ENCODE data around the gene ACSF3.

Gene ACSF3

DNA sequence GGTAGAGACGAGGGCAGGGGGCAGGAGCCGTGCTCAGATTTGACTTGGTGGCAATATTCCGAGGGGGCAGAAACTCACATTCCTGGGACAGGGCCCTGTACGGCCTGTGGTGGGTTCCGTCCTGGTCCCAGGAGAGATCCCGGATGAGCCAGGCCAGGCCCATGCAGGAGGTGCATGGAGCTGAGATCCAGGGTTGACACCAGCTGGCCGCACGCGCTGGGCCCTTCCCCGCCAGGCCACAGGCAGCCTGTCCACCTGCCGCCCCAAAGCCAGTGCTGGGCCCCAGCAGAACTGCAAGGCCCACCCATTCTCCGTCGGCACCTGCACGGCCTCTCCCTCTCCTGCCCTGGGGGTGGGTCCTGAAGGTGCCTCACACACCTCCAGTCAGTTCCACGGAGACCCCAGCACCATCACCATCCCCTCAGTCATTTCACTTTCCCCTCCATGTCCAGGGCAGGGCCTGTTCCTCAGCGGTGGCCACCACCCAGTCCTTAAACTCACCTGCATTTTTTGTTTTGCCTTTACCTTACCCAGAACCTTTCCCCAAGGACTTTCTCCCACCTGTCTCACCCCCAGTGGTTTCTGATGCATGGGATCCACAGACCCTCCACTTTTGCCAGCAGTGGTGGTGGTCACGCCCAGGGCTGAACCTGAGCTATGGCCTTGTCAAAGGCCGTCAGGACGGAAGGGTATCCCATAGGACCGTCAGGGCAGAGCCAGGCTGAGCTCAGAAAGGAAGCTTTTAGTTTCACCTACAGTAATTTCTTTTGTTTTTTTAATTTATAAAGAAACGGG lies 52.8 kb downstream of the ACSF3 start:
- Histone ChIP-seq H3K27me3 (replicated peaks in 2 of 5; ENCODE audit: control insufficient read depth in 4 of 5, insufficient read depth in 5 of 5, low read length in 4 of 5) (no peaks in the 10 kb centered on the region), H3K9me3 (ENCODE audit: control extremely low read depth in 1 of 5, control insufficient read depth in 4 of 5, insufficient read depth in 2 of 5, low read depth in 1 of 5, low read length in 4 of 5) (peaks cover 0 to 29% (median 11%) of the 10 kb centered on the region in 5 experiments), H3K4me1 (ENCODE audit: control extremely low read depth in 1 of 4, control insufficient read depth in 4 of 4, insufficient read depth in 4 of 4, low read length in 3 of 4) (no peaks in the 10 kb centered on the region), H3K4me3 (ENCODE audit: control insufficient read depth in 1 of 7, extremely low read depth in 1 of 7, insufficient read depth in 4 of 7, low read depth in 2 of 7, low read length in 6 of 7) (no peak overlapping the region), H3K27ac (ENCODE audit: insufficient read depth in 1 of 2, low read depth in 1 of 2, low read length in 2 of 2, poor library complexity in 1 of 2, severe bottlenecking in 2 of 2) (no peak overlapping the region), H3K36me3 (ENCODE audit: control insufficient read depth in 4 of 4, insufficient read depth in 4 of 4, low read length in 3 of 4) (peaks cover 11 to 92% (median 67%) of the 10 kb centered on the region in 4 experiments)
- CTCF ChIA-PET: interaction anchor here (1.6 kb wide), 1 partner anchor 28 kb away, joined by 3 read pairs; no protein-coding TSS in a partner anchor
- 97% methylated on average over 21 of the region's 21 CpGs for WGBS (ENCODE audit: insufficient coverage)
- POLR2A ChIA-PET: no interaction called here
- no peak for DNase-seq

DNA sequence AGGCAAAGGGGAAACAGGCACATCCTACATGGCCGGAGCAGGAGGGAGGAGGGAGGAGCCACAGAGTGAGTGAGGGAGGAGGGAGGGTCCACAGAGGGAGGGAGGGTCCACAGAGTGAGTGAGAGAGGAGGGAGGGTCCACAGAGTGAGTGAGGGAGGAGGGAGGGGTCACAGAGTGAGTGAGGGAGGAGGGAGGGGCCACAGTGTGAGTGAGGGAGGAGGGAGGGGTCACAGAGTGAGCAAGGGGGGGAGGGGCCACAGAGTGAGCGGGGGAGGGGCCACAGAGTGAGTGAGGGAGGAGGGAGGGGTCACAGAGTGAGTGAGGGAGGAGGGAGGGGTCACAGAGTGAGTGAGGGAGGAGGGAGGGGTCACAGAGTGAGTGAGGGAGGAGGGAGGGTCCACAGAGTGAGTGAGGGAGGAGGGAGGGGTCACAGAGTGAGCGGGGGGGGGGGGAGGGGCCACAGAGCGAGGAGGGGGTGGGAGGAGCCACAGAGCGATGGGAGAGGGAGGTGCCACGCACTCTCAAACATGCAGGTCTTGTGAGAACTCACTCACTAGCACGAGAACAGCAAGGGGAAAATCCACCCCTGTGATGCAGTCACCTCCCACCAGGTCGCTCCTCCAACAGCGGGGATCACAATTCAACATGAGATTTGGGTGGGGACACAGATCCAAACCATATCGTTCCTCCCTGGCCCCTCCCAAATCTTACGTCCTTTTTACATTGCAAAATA lies 53.6 kb downstream of the ACSF3 start:
- DNase-seq: peak in 1 of 3 donors; percentile 44
- Histone ChIP-seq H3K4me3 (ENCODE audit: control insufficient read depth in 1 of 7, extremely low read depth in 1 of 7, insufficient read depth in 4 of 7, low read depth in 2 of 7, low read length in 6 of 7) (no peak overlapping the region), H3K27me3 (replicated peaks in 2 of 5; ENCODE audit: control insufficient read depth in 4 of 5, insufficient read depth in 5 of 5, low read length in 4 of 5) (no peaks in the 10 kb centered on the region), H3K36me3 (ENCODE audit: control insufficient read depth in 4 of 4, insufficient read depth in 4 of 4, low read length in 3 of 4) (peaks cover 11 to 91% (median 66%) of the 10 kb centered on the region in 4 experiments), H3K27ac (ENCODE audit: insufficient read depth in 1 of 2, low read depth in 1 of 2, low read length in 2 of 2, poor library complexity in 1 of 2, severe bottlenecking in 2 of 2) (no peak overlapping the region), H3K4me1 (ENCODE audit: control extremely low read depth in 1 of 4, control insufficient read depth in 4 of 4, insufficient read depth in 4 of 4, low read length in 3 of 4) (no peaks in the 10 kb centered on the region), H3K9me3 (ENCODE audit: control extremely low read depth in 1 of 5, control insufficient read depth in 4 of 5, insufficient read depth in 2 of 5, low read depth in 1 of 5, low read length in 4 of 5) (peaks cover 0 to 29% (median 11%) of the 10 kb centered on the region in 5 experiments)
- WGBS (ENCODE audit: insufficient coverage): 64% methylated on average over 5 of the region's 11 CpGs
- CTCF ChIA-PET: interaction anchor here (1.6 kb wide), 1 partner anchor 29 kb away, joined by 3 read pairs; no protein-coding TSS in a partner anchor
- POLR2A ChIA-PET: no interaction called here

DNA sequence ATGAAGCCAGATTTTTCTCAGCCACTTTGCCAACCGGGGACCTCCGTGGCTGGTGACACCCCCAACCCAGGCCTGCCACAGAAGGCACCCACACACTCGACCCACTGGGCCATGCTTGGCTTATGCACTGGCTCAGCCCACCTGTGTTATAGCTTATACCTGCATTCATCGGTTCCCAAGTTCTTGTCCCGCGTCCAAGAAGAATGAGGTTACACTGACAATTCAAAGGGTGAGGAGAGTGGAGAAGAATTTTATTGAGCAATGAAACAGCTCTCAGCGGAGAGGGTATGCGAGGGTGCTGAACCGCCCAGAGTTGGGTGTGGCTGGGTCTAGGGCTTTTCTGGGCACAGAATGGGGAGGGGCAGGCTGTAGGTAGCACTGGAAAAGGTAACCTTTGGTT lies 55.7 kb downstream of the ACSF3 start:
- peaks cover 11 to 76% (median 58%) of the 10 kb centered on the region in 4 experiments for H3K36me3 ChIP-seq (ENCODE audit: control insufficient read depth in 4 of 4, insufficient read depth in 4 of 4, low read length in 3 of 4)
- peaks cover 0 to 29% (median 11%) of the 10 kb centered on the region in 5 experiments for H3K9me3 ChIP-seq (ENCODE audit: control extremely low read depth in 1 of 5, control insufficient read depth in 4 of 5, insufficient read depth in 2 of 5, low read depth in 1 of 5, low read length in 4 of 5)
- CTCF ChIA-PET: no interaction called here
- no peak for DNase-seq
- POLR2A ChIA-PET: no interaction called here
- 95% methylated on average over 5 of the region's 9 CpGs for WGBS (ENCODE audit: insufficient coverage)
- H3K4me3 ChIP-seq (ENCODE audit: control insufficient read depth in 1 of 7, extremely low read depth in 1 of 7, insufficient read depth in 4 of 7, low read depth in 2 of 7, low read length in 6 of 7): no peak overlapping the region
- no peaks in the 10 kb centered on the region for H3K27me3 ChIP-seq (replicated peaks in 2 of 5; ENCODE audit: control insufficient read depth in 4 of 5, insufficient read depth in 5 of 5, low read length in 4 of 5)
- H3K27ac ChIP-seq (ENCODE audit: insufficient read depth in 1 of 2, low read depth in 1 of 2, low read length in 2 of 2, poor library complexity in 1 of 2, severe bottlenecking in 2 of 2): no peak overlapping the region
- no peaks in the 10 kb centered on the region for H3K4me1 ChIP-seq (ENCODE audit: control extremely low read depth in 1 of 4, control insufficient read depth in 4 of 4, insufficient read depth in 4 of 4, low read length in 3 of 4)

GRCh38 chr16:89150090-89150835 lies 56.6 kb downstream of the ACSF3 start:
- ChIA-PET CTCF (no interaction called here), POLR2A (no interaction called here)
- DNase-seq: no peak
- Histone ChIP-seq H3K4me3 (ENCODE audit: control insufficient read depth in 1 of 7, extremely low read depth in 1 of 7, insufficient read depth in 4 of 7, low read depth in 2 of 7, low read length in 6 of 7) (no peak overlapping the region), H3K27me3 (replicated peaks in 2 of 5; ENCODE audit: control insufficient read depth in 4 of 5, insufficient read depth in 5 of 5, low read length in 4 of 5) (no peaks in the 10 kb centered on the region), H3K36me3 (ENCODE audit: control insufficient read depth in 4 of 4, insufficient read depth in 4 of 4, low read length in 3 of 4) (peaks cover 11 to 67% (median 50%) of the 10 kb centered on the region in 4 experiments), H3K9me3 (ENCODE audit: control extremely low read depth in 1 of 5, control insufficient read depth in 4 of 5, insufficient read depth in 2 of 5, low read depth in 1 of 5, low read length in 4 of 5) (peaks cover 0 to 29% (median 11%) of the 10 kb centered on the region in 5 experiments), H3K4me1 (ENCODE audit: control extremely low read depth in 1 of 4, control insufficient read depth in 4 of 4, insufficient read depth in 4 of 4, low read length in 3 of 4) (peaks cover 0 to 4% (median 1%) of the 10 kb centered on the region in 4 experiments), H3K27ac (ENCODE audit: insufficient read depth in 1 of 2, low read depth in 1 of 2, low read length in 2 of 2, poor library complexity in 1 of 2, severe bottlenecking in 2 of 2) (no peak overlapping the region)
- 97% methylated on average over 16 of the region's 18 CpGs for WGBS (ENCODE audit: insufficient coverage)

GRCh38 chr16:89150981-89151380 lies 57.3 kb downstream of the ACSF3 start:
- Histone ChIP-seq H3K9me3 (ENCODE audit: control extremely low read depth in 1 of 5, control insufficient read depth in 4 of 5, insufficient read depth in 2 of 5, low read depth in 1 of 5, low read length in 4 of 5) (peaks cover 0 to 25% (median 11%) of the 10 kb centered on the region in 5 experiments), H3K4me3 (ENCODE audit: control insufficient read depth in 1 of 7, extremely low read depth in 1 of 7, insufficient read depth in 4 of 7, low read depth in 2 of 7, low read length in 6 of 7) (no peak overlapping the region), H3K36me3 (ENCODE audit: control insufficient read depth in 4 of 4, insufficient read depth in 4 of 4, low read length in 3 of 4) (peaks cover 11 to 60% (median 43%) of the 10 kb centered on the region in 4 experiments), H3K27ac (ENCODE audit: insufficient read depth in 1 of 2, low read depth in 1 of 2, low read length in 2 of 2, poor library complexity in 1 of 2, severe bottlenecking in 2 of 2) (no peak overlapping the region), H3K27me3 (replicated peaks in 2 of 5; ENCODE audit: control insufficient read depth in 4 of 5, insufficient read depth in 5 of 5, low read length in 4 of 5) (no peaks in the 10 kb centered on the region), H3K4me1 (ENCODE audit: control extremely low read depth in 1 of 4, control insufficient read depth in 4 of 4, insufficient read depth in 4 of 4, low read length in 3 of 4) (peaks cover 0 to 9% (median 5%) of the 10 kb centered on the region in 4 experiments)
- POLR2A ChIA-PET: no interaction called here
- WGBS (ENCODE audit: insufficient coverage): 82% methylated on average over 2 of the region's 8 CpGs
- CTCF ChIA-PET: no interaction called here
- no peak for DNase-seq

DNA sequence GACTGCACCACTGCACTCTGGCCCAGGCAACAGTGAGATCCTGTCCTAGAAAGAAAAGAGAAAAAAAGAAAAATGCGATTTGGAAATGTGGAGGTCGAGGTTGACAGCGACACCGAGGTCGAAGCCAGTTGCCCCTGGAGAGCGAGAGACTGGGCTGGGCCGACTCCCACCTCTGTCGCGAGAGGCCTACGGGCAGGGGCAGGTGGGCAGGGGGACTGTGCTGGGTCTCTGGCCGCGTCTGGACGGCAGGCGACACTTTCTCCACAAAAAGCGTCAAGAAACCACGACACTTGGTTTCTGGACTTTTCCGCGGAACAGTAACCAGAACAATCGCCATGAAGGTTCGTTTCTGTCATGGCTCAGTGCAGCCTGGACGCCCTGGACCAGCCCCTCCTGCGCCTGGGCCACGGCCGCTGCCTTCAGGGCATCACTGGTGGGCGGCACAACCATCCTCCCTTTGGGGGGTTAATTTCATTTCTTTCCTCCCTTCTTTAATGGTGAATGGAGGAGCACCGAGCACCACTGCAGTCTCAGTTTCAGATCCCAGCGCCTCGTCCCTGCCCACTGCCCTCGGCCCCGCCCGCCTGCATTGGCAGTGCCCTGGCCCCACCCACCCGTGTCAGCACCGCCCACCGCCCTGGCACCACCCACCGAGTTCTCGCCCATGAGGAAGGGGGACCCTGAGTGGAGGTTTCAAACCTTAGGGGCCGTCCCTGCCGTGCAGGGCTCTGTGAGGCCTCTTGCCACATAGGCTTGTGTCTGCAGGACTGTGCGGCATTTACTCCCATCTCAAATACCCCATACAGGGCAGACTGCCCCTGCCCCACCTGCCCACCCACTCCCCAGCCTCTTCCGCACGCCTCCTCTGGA lies 59.4 kb downstream of the ACSF3 start:
- peak in 2 of 3 donors; percentile 46 to 49 for DNase-seq
- H3K27ac ChIP-seq (ENCODE audit: insufficient read depth in 1 of 2, low read depth in 1 of 2, low read length in 2 of 2, poor library complexity in 1 of 2, severe bottlenecking in 2 of 2): no peak overlapping the region
- peaks cover 0 to 15% (median 11%) of the 10 kb centered on the region in 5 experiments for H3K9me3 ChIP-seq (ENCODE audit: control extremely low read depth in 1 of 5, control insufficient read depth in 4 of 5, insufficient read depth in 2 of 5, low read depth in 1 of 5, low read length in 4 of 5)
- ChIA-PET CTCF (no interaction called here), POLR2A (no interaction called here)
- H3K36me3 ChIP-seq (ENCODE audit: control insufficient read depth in 4 of 4, insufficient read depth in 4 of 4, low read length in 3 of 4): peaks cover 8 to 46% (median 31%) of the 10 kb centered on the region in 4 experiments
- H3K27me3 ChIP-seq (replicated peaks in 2 of 5; ENCODE audit: control insufficient read depth in 4 of 5, insufficient read depth in 5 of 5, low read length in 4 of 5): no peaks in the 10 kb centered on the region
- WGBS (ENCODE audit: insufficient coverage): 91% methylated on average over 38 of the region's 41 CpGs
- peaks cover 0 to 27% (median 17%) of the 10 kb centered on the region in 4 experiments for H3K4me1 ChIP-seq (ENCODE audit: control extremely low read depth in 1 of 4, control insufficient read depth in 4 of 4, insufficient read depth in 4 of 4, low read length in 3 of 4)
- no peak overlapping the region for H3K4me3 ChIP-seq (ENCODE audit: control insufficient read depth in 1 of 7, extremely low read depth in 1 of 7, insufficient read depth in 4 of 7, low read depth in 2 of 7, low read length in 6 of 7)
